ENCODE measurements around the gene ACIN1. TPM values are rescaled to one million over a fixed set of nuclear protein-coding genes. Genes with fewer than 3 reads are reported as not detected.

ACIN1 gene
- total and polyA plus RNA-seq, 3 donors from 2014 or later = 151 to 216 (median 209) TPM

DNA sequence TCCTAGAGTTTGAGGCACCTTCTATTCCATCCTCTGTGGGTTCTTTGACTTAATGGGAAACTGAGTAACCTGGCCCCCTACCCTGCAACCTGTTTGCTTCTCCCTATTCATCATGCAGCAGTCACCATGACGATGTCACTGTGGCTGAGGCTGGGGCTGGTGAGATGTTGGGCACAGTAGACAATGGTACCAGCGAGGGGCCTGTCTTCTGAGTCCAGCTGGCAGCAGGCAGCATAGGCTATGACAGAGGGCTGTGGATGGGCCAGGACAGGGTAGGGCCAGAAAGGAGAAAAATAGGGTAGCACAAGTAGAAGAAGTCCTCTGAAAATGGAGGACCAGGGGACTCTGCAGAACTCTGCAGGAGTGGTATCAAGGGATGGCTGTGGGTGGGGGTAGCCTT lies 7.9 kb upstream of the ACIN1 start:
- no peaks in the 10 kb centered on the region for H3K27me3 ChIP-seq
- no peaks in the 10 kb centered on the region for H3K4me1 ChIP-seq
- intact Hi-C loops (cut with DNase I; ENCODE audit: low total_unique reads) = no loop called here
- TF ChIP-seq, protein P1, sequence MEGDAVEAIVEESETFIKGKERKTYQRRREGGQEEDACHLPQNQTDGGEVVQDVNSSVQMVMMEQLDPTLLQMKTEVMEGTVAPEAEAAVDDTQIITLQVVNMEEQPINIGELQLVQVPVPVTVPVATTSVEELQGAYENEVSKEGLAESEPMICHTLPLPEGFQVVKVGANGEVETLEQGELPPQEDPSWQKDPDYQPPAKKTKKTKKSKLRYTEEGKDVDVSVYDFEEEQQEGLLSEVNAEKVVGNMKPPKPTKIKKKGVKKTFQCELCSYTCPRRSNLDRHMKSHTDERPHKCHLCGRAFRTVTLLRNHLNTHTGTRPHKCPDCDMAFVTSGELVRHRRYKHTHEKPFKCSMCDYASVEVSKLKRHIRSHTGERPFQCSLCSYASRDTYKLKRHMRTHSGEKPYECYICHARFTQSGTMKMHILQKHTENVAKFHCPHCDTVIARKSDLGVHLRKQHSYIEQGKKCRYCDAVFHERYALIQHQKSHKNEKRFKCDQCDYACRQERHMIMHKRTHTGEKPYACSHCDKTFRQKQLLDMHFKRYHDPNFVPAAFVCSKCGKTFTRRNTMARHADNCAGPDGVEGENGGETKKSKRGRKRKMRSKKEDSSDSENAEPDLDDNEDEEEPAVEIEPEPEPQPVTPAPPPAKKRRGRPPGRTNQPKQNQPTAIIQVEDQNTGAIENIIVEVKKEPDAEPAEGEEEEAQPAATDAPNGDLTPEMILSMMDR (IDR thresholded peaks at IDR 0.05) = no peak
- no peak for TF ChIP-seq POLR2A (IDR thresholded peaks at IDR 0.05)
- H3K36me3 ChIP-seq (ENCODE audit: low read depth, missing control alignments) = no peaks in the 10 kb centered on the region
- no peaks in the 10 kb centered on the region for H3K9me3 ChIP-seq
- no peak for DNase-seq
- no peak overlapping the region for H3K27ac ChIP-seq
- no peak overlapping the region for H3K4me3 ChIP-seq
- WGBS, 2 donors = 83 to 89% methylated on average over 2 of the region's 2 CpGs

DNA sequence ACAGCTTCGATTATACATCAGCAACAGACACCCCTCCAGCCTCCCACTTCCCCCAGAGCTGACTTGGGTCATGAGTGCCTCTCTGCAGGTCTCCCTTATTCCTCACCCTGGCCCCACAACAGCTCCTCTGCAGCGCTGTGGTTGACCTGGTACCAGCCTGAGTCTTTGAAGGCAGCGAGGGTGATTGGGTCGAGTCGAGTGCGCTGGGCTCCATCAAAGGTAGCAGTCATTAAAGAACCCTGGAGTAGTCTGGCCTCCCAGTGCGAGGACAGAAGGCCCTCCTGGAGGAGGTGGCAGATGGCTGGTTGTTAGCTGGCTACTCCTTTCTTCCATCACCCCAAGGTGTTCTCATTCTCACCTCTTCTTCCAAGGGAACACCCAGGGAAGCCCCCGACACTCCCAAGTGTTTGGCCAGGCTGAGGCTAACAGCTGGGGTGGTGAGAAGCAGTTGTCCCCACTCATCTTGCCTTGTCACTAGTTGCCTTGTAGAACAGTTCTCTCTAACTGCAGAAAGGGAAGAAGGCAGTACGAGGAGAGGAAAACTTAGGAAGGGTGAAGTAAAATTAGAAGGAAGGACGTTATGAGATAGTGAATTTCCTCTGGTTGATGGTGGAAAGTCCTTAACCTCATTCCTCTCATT lies 7.2 kb upstream of the ACIN1 start:
- Histone ChIP-seq H3K9me3 (no peaks in the 10 kb centered on the region), H3K36me3 (ENCODE audit: low read depth, missing control alignments) (no peaks in the 10 kb centered on the region), H3K4me3 (no peak overlapping the region), H3K4me1 (no peaks in the 10 kb centered on the region), H3K27me3 (no peaks in the 10 kb centered on the region), H3K27ac (no peak overlapping the region)
- DNase-seq = no peak
- intact Hi-C loops (cut with DNase I; ENCODE audit: low total_unique reads) = no loop called here
- 63 to 74% methylated on average over 10 of the region's 10 CpGs for WGBS, 2 donors
- TF ChIP-seq, protein P1 (IDR thresholded peaks at IDR 0.05) = no peak
- TF ChIP-seq POLR2A (IDR thresholded peaks at IDR 0.05) = no peak

DNA sequence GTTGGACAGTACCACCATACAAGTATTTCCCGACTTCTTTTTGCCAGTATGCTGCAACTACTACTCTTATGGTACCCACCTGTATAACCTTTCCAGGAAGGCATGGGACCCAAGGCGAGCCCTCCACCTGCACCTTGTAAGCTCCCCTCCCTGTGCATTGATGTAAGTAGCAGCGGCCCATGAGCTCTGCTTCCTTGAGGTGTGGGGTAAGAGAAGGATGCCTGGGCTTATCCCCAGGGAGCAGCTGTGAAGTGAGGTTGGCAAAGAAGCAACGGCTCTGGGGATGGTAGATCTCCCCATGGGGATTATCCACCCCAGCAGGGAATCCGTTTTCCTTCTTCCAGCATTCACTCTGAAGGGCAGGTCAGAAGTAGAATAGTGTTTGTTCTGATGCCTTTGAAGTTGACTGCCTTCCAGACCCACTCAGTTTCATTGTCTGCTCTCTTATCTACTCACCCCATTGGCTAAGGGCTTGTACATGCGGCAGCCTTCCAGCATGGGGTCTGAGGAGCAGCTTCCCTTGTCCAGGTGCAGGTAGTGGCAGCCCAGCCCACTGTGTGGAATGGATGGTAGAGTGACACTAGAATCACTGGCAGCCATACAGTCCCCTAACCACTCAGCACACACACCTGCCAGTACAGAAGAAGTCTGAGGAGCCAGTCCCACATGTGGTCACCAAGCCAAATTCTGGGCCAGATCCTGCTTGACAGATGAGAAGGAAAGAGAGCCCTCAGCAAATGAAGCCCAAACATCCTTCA lies 6.5 kb upstream of the ACIN1 start:
- H3K4me1 ChIP-seq = peaks cover 3% of the 10 kb centered on the region
- 82 to 85% methylated on average over 6 of the region's 6 CpGs for WGBS, 2 donors
- no peaks in the 10 kb centered on the region for H3K9me3 ChIP-seq
- no peak overlapping the region for H3K4me3 ChIP-seq
- H3K27ac ChIP-seq = no peak overlapping the region
- H3K36me3 ChIP-seq (ENCODE audit: low read depth, missing control alignments) = no peaks in the 10 kb centered on the region
- H3K27me3 ChIP-seq = no peaks in the 10 kb centered on the region
- TF ChIP-seq, protein P1 (IDR thresholded peaks at IDR 0.05) = no peak
- TF ChIP-seq POLR2A (IDR thresholded peaks at IDR 0.05) = no peak
- no peak for DNase-seq
- intact Hi-C loops (cut with DNase I; ENCODE audit: low total_unique reads) = no loop called here

DNA sequence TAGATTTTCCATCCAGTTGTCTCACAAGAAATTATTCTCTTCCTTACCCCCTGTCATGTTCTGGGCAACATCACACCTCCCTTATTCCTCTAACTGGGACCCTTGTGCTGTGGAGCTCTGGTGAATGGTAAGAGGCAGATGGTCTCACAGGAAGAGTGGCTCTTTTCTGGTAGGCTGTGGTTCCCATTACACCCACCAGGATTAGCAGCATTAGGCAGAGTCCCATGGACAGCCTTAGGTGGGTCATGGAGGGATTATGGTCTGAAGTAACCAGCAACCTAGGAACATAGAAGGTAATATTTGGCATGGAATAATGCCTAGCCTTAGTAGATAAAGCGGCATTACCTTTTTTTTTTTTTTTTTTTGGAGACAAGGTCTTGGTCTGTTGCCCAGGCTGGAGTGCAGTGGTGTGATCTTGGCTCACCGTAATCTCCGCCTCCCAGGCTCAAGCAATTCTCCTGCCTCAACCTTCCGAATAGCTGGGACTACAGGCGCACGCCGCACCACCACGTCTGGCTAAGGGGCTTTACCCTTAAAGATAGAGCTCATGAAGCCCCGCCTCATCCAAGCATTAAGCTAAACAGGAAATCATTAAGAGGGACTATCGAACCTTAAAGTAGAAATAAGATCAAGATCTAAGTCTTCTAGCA lies 4.4 kb upstream of the ACIN1 start:
- intact Hi-C loops (cut with DNase I; ENCODE audit: low total_unique reads) = no loop called here
- Histone ChIP-seq H3K27me3 (no peaks in the 10 kb centered on the region), H3K4me1 (peaks cover 3% of the 10 kb centered on the region), H3K27ac (no peak overlapping the region), H3K4me3 (no peak overlapping the region), H3K9me3 (no peaks in the 10 kb centered on the region), H3K36me3 (ENCODE audit: low read depth, missing control alignments) (no peaks in the 10 kb centered on the region)
- TF ChIP-seq, protein P1 (IDR thresholded peaks at IDR 0.05) = no peak
- TF ChIP-seq POLR2A (IDR thresholded peaks at IDR 0.05) = no peak
- DNase-seq = no peak
- WGBS, 2 donors = 85% methylated on average over 10 of the region's 10 CpGs

All from testis (tissue), 3 donors.